IMR-90 (cell line): Measurements from ENCODE around the gene SLC9A1. TPM values are rescaled to one million over a fixed set of nuclear protein-coding genes. Genes with fewer than 3 reads are reported as not detected.

Experiments
- ATAC-seq: fragments of 200-7000 bp; cut with Tn5 transposase; 2 replicates; pipeline ENCODE4 v1.9.1; 2020; ENCODE audit warnings: low read depth, mild to moderate bottlenecking, moderate library complexity
- BruUV-seq: library from RNA; stranded (reverse); fragments of 400-500 nt; replicated peaks from 2 replicates; lab custom pipeline; 2021; lab: Mats Ljungman, UMichigan
- CTCF ChIA-PET: fragments of 300-600 bp; formaldehyde crosslinking; extraction: SDS; loops from one replicate; lab custom pipeline; 2021; ENCODE audit warnings: antibody characterized with exemption; lab: Yijun Ruan, JAX
- POLR2A ChIA-PET: fragments of 300-600 bp; sonication (Branson Sonifier 250); formaldehyde crosslinking; loops from one replicate; lab custom pipeline; 2022; ENCODE audit warnings: antibody characterized with exemption; ENCODE audit not compliant: unreplicated experiment; lab: Charles Lee
- DNase-seq: peaks from one replicate; pipeline ENCODE4 v3.0.0; 2013
- H2AFZ ChIP-seq: replicated peaks from 2 replicates; pipeline ENCODE3; 2013; ENCODE audit warnings: low read length, mild to moderate bottlenecking; ENCODE audit not compliant: poor library complexity
- H2AK5ac ChIP-seq: 2 replicates; pipeline ENCODE4 v1.6.1; 2013; ENCODE audit warnings: low read depth, low read length, inconsistent platforms
- H2AK9ac ChIP-seq: replicated peaks from 2 replicates; pipeline ENCODE3; 2013; ENCODE audit warnings: mild to moderate bottlenecking, low read depth, low read length, moderate library complexity; ENCODE audit not compliant: poor library complexity
- H2BK120ac ChIP-seq: 2 replicates; pipeline ENCODE4 v1.6.1; 2013; ENCODE audit warnings: low read depth, low read length, inconsistent platforms
- H2BK15ac ChIP-seq: 3 replicates; pipeline ENCODE4 v1.6.1; 2013; ENCODE audit warnings: low read depth, low read length, inconsistent platforms
- H2BK20ac ChIP-seq: 2 replicates; pipeline ENCODE4 v1.6.1; 2013; ENCODE audit warnings: low read depth, mild to moderate bottlenecking, inconsistent platforms, low read length, moderate library complexity
- H2BK5ac ChIP-seq: 2 replicates; pipeline ENCODE4 v1.6.1; 2013; ENCODE audit warnings: mild to moderate bottlenecking, low read depth, low read length, inconsistent platforms; ENCODE audit not compliant: poor library complexity, severe bottlenecking
- H3K14ac ChIP-seq: replicated peaks from 2 replicates; pipeline ENCODE4 v1.6.1; 2013; ENCODE audit warnings: low read depth, low read length, inconsistent platforms
- H3K18ac ChIP-seq: 2 replicates; pipeline ENCODE4 v1.6.1; 2013; ENCODE audit warnings: low read depth, low read length, control low read depth
- H3K23ac ChIP-seq: 2 replicates; pipeline ENCODE4 v1.6.1; 2013; ENCODE audit warnings: low read depth, low read length, inconsistent platforms
- H3K27ac ChIP-seq: 2 replicates; pipeline ENCODE4 v1.5.1; 2013; ENCODE audit warnings: mild to moderate bottlenecking, control low read depth, low read length; ENCODE audit not compliant: insufficient read depth
- H3K27me3 ChIP-seq: 2 replicates; pipeline ENCODE4 v1.6.1; 2013; ENCODE audit warnings: low read length; ENCODE audit not compliant: control insufficient read depth, insufficient read depth
- H3K36me3 ChIP-seq: 2 replicates; pipeline ENCODE4 v1.6.1; 2013; ENCODE audit warnings: low read length, mixed read lengths; ENCODE audit not compliant: control insufficient read depth, insufficient read depth
- H3K4ac ChIP-seq: 2 replicates; pipeline ENCODE4 v1.6.1; 2013; ENCODE audit warnings: low read depth, low read length, inconsistent platforms
- H3K4me1 ChIP-seq: 2 replicates; pipeline ENCODE4 v1.6.1; 2013; ENCODE audit warnings: low read length, mixed read lengths; ENCODE audit not compliant: control insufficient read depth, insufficient read depth
- H3K4me2 ChIP-seq: 2 replicates; pipeline ENCODE4 v1.6.1; 2013; ENCODE audit warnings: low read depth, mild to moderate bottlenecking, control low read depth, low read length, moderate library complexity
- H3K4me3 ChIP-seq: 2 replicates; pipeline ENCODE4 v1.5.1; 2013; ENCODE audit warnings: low read depth, mild to moderate bottlenecking, control low read depth, low read length, moderate library complexity; ENCODE audit not compliant: insufficient read depth
- H3K56ac ChIP-seq: 2 replicates; pipeline ENCODE4 v1.6.1; 2013; ENCODE audit warnings: low read length, inconsistent platforms; ENCODE audit not compliant: insufficient read depth; ENCODE audit errors: extremely low read depth
- H3K79me1 ChIP-seq, 2 experiments: 2 replicates each; pipeline ENCODE4 v1.6.1; 2013; ENCODE audit warnings: low read length in 2 of 2, inconsistent platforms in 1 of 2, low read depth in 1 of 2
- H3K9ac ChIP-seq: 2 replicates; pipeline ENCODE4 v1.6.1; 2013; ENCODE audit warnings: low read depth, low read length, control low read depth
- H3K9me1 ChIP-seq: 2 replicates; pipeline ENCODE4 v1.6.1; 2013; ENCODE audit warnings: low read length, inconsistent platforms; ENCODE audit not compliant: insufficient read depth
- H3K9me3 ChIP-seq: 2 replicates; pipeline ENCODE4 v1.6.1; 2013; ENCODE audit warnings: low read length; ENCODE audit not compliant: control insufficient read depth, insufficient read depth
- H4K20me1 ChIP-seq: 2 replicates; pipeline ENCODE4 v1.6.1; 2013; ENCODE audit warnings: low read length, inconsistent platforms; ENCODE audit not compliant: insufficient read depth
- H4K5ac ChIP-seq: 2 replicates; pipeline ENCODE4 v1.6.1; 2013; ENCODE audit warnings: mild to moderate bottlenecking, low read depth, low read length, control low read depth
- H4K8ac ChIP-seq, 2 experiments: 2 replicates each; pipeline ENCODE4 v1.6.1; 2013; ENCODE audit warnings: low read depth in 2 of 2, low read length in 2 of 2, control low read depth in 1 of 2, inconsistent platforms in 1 of 2
- H4K91ac ChIP-seq: 2 replicates; pipeline ENCODE4 v1.6.1; 2013; ENCODE audit warnings: low read depth, low read length, inconsistent platforms; ENCODE audit not compliant: insufficient read depth
- CEBPB ChIP-seq: IDR thresholded peaks from 2 replicates; pipeline ENCODE4 v1.6.1; 2012; ENCODE audit warnings: low read depth, low read length, improper control_type of control experiment
- CHD1 ChIP-seq: IDR thresholded peaks from 2 replicates; pipeline ENCODE4 v1.6.1; 2012; ENCODE audit warnings: low read depth, low read length, improper control_type of control experiment
- CTCF ChIP-seq: conservative IDR thresholded peaks from 2 replicates; pipeline ENCODE4 v1.5.1; 2012; ENCODE audit warnings: mild to moderate bottlenecking, low read depth, low read length, improper control_type of control experiment
- ELK1 ChIP-seq: fragments of 150-350 bp; IDR thresholded peaks from 2 replicates; pipeline ENCODE4 v1.6.1; 2016; ENCODE audit warnings: low read depth, mild to moderate bottlenecking, low read length, moderate library complexity, borderline replicate concordance
- FOS ChIP-seq: fragments of 150-350 bp; IDR thresholded peaks from 2 replicates; pipeline ENCODE4 v1.6.1; 2016; ENCODE audit warnings: low read depth, low read length
- MAFK ChIP-seq: IDR thresholded peaks from 2 replicates; pipeline ENCODE4 v1.6.1; 2012; ENCODE audit warnings: low read depth, low read length, improper control_type of control experiment
- MAZ ChIP-seq: IDR thresholded peaks from 2 replicates; pipeline ENCODE4 v1.6.1; 2012; ENCODE audit warnings: low read depth, mild to moderate bottlenecking, low read length, improper control_type of control experiment, moderate library complexity, borderline replicate concordance
- MXI1 ChIP-seq: IDR thresholded peaks from 2 replicates; pipeline ENCODE4 v1.6.1; 2012; ENCODE audit warnings: low read depth, mild to moderate bottlenecking, low read length, moderate library complexity, borderline replicate concordance
- NFE2L2 ChIP-seq: fragments of 150-350 bp; IDR thresholded peaks from 2 replicates; pipeline ENCODE4 v1.6.1; 2016; ENCODE audit warnings: low read depth, mild to moderate bottlenecking, low read length
- POLR2A ChIP-seq: IDR thresholded peaks from 2 replicates; pipeline ENCODE4 v1.6.1; 2012; ENCODE audit warnings: mild to moderate bottlenecking, low read depth, low read length
- RAD21 ChIP-seq: IDR thresholded peaks from 2 replicates; pipeline ENCODE4 v1.6.1; 2012; ENCODE audit warnings: low read length, improper control_type of control experiment
- RCOR1 ChIP-seq: IDR thresholded peaks from 2 replicates; pipeline ENCODE4 v1.6.1; 2012; ENCODE audit warnings: mild to moderate bottlenecking, low read length, improper control_type of control experiment; ENCODE audit not compliant: insufficient replicate concordance
- SMC3 ChIP-seq: fragments of 150-350 bp; IDR thresholded peaks from 2 replicates; pipeline ENCODE4 v1.6.1; 2016; ENCODE audit warnings: low read depth, mild to moderate bottlenecking, antibody characterized with exemption, low read length, moderate library complexity
- USF2 ChIP-seq: fragments of 150-350 bp; IDR thresholded peaks from 2 replicates; pipeline ENCODE4 v1.6.1; 2017; ENCODE audit warnings: mild to moderate bottlenecking, antibody characterized with exemption, low read length, low read depth
- WGBS, 2 experiments: methylation state at CpG; one replicate each; pipeline versions ENCODE4 v1.1.5 to v1.1.7; 2013; ENCODE audit warnings: missing lambda C conversion rate in 2 of 2; ENCODE audit not compliant: insufficient read length in 1 of 2; ENCODE audit errors: extremely low coverage in 2 of 2; 5-methylcytosine and 5-hydroxymethylcytosine counted together
- dilution Hi-C: fragments of 300-500 bp; cut with HindIII; formaldehyde crosslinking; loops from one replicate; pipeline ENCODE4 v1.14.3; 2018; ENCODE audit warnings: low sequenced_read_pairs; ENCODE audit not compliant: unreplicated experiment
- in situ Hi-C: fragments of 300-500 bp; cut with MboI; formaldehyde crosslinking; loops from 3 replicates; pipeline ENCODE4 v1.14.3; 2019; ENCODE audit warnings: low sequenced_read_pairs, inconsistent platforms, mixed read lengths
- intact Hi-C: fragments of 100-400 bp; cut with micrococcal nuclease; formaldehyde crosslinking; loops from 2 replicates; pipeline ENCODE4 v1.10.0; 2022
- polyA plus RNA-seq, 3 experiments: library from polyadenylated mRNA; depleted of rRNA; stranded (reverse); fragments of >200 nt; gene quantifications; 2 replicates each; pipeline ENCODE4 v1.2.3, GENCODE V29; 2012; ENCODE audit warnings: low replicate concordance in 1 of 3
- total RNA-seq: library from RNA; depleted of rRNA; stranded (reverse); fragments of >200 nt; gene quantifications from 2 replicates; pipeline ENCODE4 v1.2.3, GENCODE V29; 2012

The SLC9A1 gene
- total and polyA plus RNA-seq, 2 of the 4 experiments (the other 2 are of a cell fraction): 2.0 to 21.2 TPM

GRCh38 chr1:27117733-27118439 is 37.0 kb downstream of the SLC9A1 start:
- in situ Hi-C loops (loop anchor here (5.0 kb wide), 1 partner anchor 34 kb away; no protein-coding TSS in a partner anchor), dilution Hi-C loops (no loop called here), intact Hi-C loops (no loop called here)
- Histone ChIP-seq H3K56ac (0 out of 2 replicates have a peak overlapping the region, but pooled peaks have one; percentile 5), H3K9ac (no peak overlapping the region), H3K9me3 (no peaks in the 10 kb centered on the region), H3K27me3 (no peaks in the 10 kb centered on the region), H2AFZ (no peak overlapping the region), H3K36me3 (peaks cover 3% of the 10 kb centered on the region; the same call in 1 of the 2 replicates), H4K5ac (peak overlapping the region; percentile 62), H3K4me2 (peak overlapping the region; percentile 66), H2BK15ac (peak overlapping the region; percentile 66; the same call in 2 of the 3 replicates), H3K23ac (peak overlapping the region; percentile 29), H3K27ac (peak overlapping the region; percentile 91), H3K18ac (peak overlapping the region; percentile 58), H3K14ac (peak overlapping the region; percentile 48), H2AK9ac (peak overlapping the region; percentile 74), H3K9me1 (peaks cover 49% of the 10 kb centered on the region), H3K4me1 (peaks cover 38% of the 10 kb centered on the region), H3K4ac (peak overlapping the region; percentile 87), H2BK120ac (peak overlapping the region; percentile 82), H4K20me1 (peaks cover 31% of the 10 kb centered on the region), H3K4me3 (no peak overlapping the region), H2BK5ac (peak overlapping the region; percentile 91), H3K79me1 (peaks cover 29 to 93% of the 10 kb centered on the region in 2 experiments), H4K8ac (peak overlapping the region; percentile 43 to 75; a peak in 2 of 4 replicates), H2BK20ac (peak overlapping the region; percentile 77), H4K91ac (peak overlapping the region; percentile 40), H2AK5ac (peak overlapping the region; percentile 96)
- DNase-seq: peak; percentile 27
- 31% methylated on average over 2 of the region's 12 CpGs; no CpG with 5 or more reads in 1 of the 2 experiments for WGBS, 2 experiments
- CTCF ChIA-PET: interaction anchor here (0.6 to 1.4 kb wide), 2 partner anchors 72 to 73 kb away, joined by 4 to 6 read pairs; no protein-coding TSS in a partner anchor
- no peak for ATAC-seq
- BruUV-seq: no TSS peak
- POLR2A ChIA-PET: no interaction called here
- no peak for TF ChIP-seq CHD1
- no peak for TF ChIP-seq FOS
- no peak for TF ChIP-seq USF2
- no peak for TF ChIP-seq ELK1
- TF ChIP-seq POLR2A: no peak
- TF ChIP-seq MAZ: no peak
- no peak for TF ChIP-seq NFE2L2
- TF ChIP-seq RAD21: no peak
- TF ChIP-seq SMC3: no peak
- no peak for TF ChIP-seq CTCF
- no peak for TF ChIP-seq MXI1
- TF ChIP-seq CEBPB: no peak
- no peak for TF ChIP-seq RCOR1
- no peak for TF ChIP-seq MAFK
